Measurements from ENCODE around the gene SMARCD2.
"Not testable (repeated sequence)": the region's sequence is repeated elsewhere in the genome, so short reads cannot be mapped to it uniquely, and the experiment has no call there.

Gene SMARCD2

GRCh38 chr17:63805591-63805990 lies 36.9 kb downstream of the SMARCD2 start:
- no peak for DNase-seq (ENCODE audit: insufficient read length, low spot score)
- no peak for FAIRE-seq
- TF ChIP-seq CTCF (IDR thresholded peaks at IDR 0.05; ENCODE audit: insufficient read depth, missing control alignments): no peak

GRCh38 chr17:63804328-63804727 lies 38.2 kb downstream of the SMARCD2 start:
- no peak for TF ChIP-seq CTCF (IDR thresholded peaks at IDR 0.05; ENCODE audit: insufficient read depth, missing control alignments)
- FAIRE-seq (no peak), DNase-seq (ENCODE audit: insufficient read length, low spot score) (no peak)

GRCh38 chr17:63800783-63801182 lies 41.7 kb downstream of the SMARCD2 start:
- FAIRE-seq (no peak), DNase-seq (ENCODE audit: insufficient read length, low spot score) (no peak)
- no peak for TF ChIP-seq CTCF (IDR thresholded peaks at IDR 0.05; ENCODE audit: insufficient read depth, missing control alignments)

GRCh38 chr17:63798572-63799106 lies 43.8 kb downstream of the SMARCD2 start:
- TF ChIP-seq CTCF (IDR thresholded peaks at IDR 0.05; ENCODE audit: insufficient read depth, missing control alignments): no peak
- FAIRE-seq (no peak), DNase-seq (ENCODE audit: insufficient read length, low spot score) (no peak)

GRCh38 chr17:63796375-63796774 lies 46.1 kb downstream of the SMARCD2 start:
- not testable (repeated sequence) for DNase-seq (ENCODE audit: insufficient read length, low spot score); FAIRE-seq

GRCh38 chr17:63792055-63792729 lies 50.3 kb downstream of the SMARCD2 start:
- FAIRE-seq (no peak), DNase-seq (ENCODE audit: insufficient read length, low spot score) (no peak)
- no peak for TF ChIP-seq CTCF (IDR thresholded peaks at IDR 0.05; ENCODE audit: insufficient read depth, missing control alignments)

GRCh38 chr17:63790057-63790456 lies 52.4 kb downstream of the SMARCD2 start:
- DNase-seq (ENCODE audit: insufficient read length, low spot score) (no peak), FAIRE-seq (no peak)
- TF ChIP-seq CTCF (IDR thresholded peaks at IDR 0.05; ENCODE audit: insufficient read depth, missing control alignments): no peak
